Lung microvascular endothelial cell (primary cell): ENCODE results near the gene SLC25A29. TPM values are rescaled to one million over a fixed set of nuclear protein-coding genes. Genes with fewer than 3 reads are reported as not detected.
A peak's percentile ranks its signal among the peaks of the same experiment; 100 is the strongest.

Source experiments
- DNase-seq, 2 donors: peaks; one replicate each; pipeline versions ENCODE4 v3.0.0 to v3.0.0-alpha.2; 2010; ENCODE audit warnings: low read depth in 2 of 2
- total RNA-seq: library from RNA; depleted of rRNA; stranded (reverse); fragments of >200 nt; gene quantifications from 2 replicates; pipeline ENCODE4 v1.2.1, GENCODE V29; 2014

The SLC25A29 gene
- total RNA-seq, 1 donor from 2014 or later = 70.0 TPM

DNA sequence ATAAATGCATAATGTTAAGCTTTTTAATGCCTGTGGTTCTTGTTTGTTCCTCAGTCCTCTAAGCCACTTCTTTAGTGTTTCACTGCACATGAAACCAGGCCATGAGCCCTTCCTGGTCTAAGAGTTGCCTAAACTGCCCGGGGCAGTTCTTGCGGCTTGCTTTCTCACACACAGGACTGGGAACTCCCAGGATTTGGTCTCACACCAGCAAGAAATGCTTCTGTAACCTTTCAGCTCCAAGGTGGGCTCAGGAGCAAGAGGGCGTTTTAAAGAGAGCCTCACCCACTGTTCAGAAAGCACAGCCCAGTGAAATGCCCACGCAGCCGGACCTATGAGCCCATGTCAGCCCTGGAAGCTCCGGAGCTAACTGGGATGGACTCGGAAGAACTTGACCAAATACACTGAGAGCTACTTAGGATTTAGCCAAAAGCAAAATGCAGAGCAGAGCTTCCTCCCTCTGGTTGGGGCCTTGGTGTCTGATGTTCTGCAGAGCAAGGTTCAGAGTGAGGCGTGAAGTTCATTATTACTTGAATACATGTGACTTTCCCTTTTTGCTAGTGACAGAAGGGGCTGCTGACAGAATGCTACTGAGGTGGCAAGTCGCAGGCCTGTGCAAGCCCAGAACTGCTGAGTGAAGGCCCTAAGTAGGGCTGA lies 23.4 kb downstream of the SLC25A29 start:
- no peak for DNase-seq

DNA sequence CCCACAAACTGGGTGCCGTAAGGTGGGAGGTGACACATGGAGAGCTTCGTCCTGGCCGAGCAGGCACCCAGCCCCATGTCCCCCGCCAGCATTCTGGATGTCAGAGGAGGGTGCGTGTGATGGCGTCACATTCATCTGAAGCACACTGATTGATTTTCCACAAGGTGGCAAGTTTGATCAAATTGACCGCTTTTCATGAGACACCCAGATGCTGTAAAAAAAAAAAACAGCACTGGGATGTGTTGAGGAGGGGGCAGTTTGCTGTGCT lies 24.2 kb downstream of the SLC25A29 start:
- no peak for DNase-seq

DNA sequence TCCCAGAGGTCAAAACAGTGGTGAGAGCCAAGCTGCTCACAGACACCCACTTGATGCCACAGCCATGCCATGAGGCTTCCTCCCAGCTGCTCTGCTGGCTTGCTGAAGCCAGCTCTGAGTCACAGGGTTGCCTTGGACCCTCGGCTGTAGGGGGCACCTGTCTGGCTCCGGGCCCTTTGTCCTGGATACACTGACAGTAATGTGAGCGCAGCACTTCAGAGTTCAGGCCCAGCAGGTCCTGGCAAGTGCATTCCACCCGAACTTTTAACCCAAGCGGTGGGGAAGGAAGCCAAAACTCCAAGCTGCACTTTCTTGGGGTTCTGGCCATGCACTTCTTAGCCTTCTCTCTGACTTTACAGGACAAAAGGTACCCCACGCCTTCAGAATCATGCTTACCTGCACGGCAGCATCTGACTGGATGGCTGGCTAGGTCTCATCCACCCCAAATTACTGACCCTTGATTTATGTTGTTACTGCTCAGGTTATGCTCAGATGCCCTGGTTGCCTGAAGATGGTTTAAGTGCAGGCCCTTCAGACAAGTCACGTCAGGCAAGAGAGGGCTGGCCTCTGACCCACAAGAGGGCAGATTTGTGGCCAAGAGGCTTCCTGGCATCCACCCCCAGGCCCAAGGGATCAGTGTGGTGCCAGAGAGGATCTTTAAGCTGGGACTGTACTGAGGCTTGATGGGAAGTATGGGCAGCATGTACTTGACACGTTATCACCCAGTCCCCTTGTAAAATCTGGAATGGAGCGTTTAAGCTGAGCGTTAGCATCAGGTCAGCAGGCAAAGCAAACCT lies 24.8 kb downstream of the SLC25A29 start:
- no peak for DNase-seq

DNA sequence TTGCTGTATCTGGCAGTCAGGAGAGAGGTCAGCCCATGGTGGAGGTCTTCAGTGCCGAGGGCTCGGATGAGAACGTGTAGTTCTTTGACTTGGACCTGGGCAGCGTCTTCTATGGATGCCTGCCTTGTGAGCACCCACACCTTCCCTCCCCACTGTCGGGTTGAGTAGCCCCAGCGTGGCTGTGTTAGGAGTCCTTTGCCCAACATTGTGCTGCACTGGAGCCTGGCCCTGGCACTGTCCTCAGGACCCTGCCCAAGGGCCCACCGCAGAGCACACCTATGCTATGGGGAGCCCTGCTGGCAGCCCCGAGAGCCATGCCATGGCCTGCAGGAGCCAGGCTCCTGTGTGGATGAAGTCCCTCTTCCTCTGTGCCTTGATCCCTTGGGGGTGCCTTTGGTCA lies 26.7 kb downstream of the SLC25A29 start:
- DNase-seq = no peak

DNA sequence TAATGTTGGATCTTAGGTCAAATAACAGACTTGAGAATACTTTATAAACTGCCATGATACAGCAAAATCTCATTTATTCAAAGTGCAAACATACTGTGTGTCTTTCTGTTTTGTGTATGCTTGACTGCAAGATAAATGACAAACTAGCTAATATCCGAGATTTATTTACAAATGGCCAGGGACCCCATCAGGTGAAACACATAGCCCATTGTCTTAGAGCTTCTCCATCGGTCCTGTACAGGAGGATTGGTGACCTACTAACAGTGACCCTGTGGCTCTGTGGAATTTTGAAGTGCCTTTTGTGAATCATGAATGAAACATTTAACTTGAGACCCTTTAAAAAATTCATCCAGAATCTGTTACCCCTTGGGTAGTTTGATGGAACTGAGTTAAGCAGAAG lies 27.1 kb downstream of the SLC25A29 start:
- no peak for DNase-seq

DNA sequence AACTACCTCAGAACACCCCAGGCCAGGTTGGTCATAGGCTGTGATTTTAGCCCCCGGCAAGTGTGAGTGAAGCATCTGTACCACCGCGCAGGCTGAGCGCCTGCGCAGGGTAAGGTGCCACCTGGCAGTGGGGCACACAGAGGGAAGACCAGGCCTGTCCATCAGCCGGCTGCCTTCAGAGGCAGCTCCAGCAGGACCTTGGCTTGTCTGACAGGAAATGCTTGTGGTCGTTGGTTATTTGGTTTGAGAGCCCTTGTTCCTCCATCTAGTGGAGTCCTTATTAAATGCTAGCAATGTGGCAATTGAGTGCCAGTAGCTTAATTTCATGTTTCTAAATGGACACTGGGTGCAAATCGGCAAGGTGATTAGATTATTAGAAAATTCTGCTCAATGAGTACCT lies 27.5 kb downstream of the SLC25A29 start:
- DNase-seq = peak in 1 of 2 donors; percentile 74

DNA sequence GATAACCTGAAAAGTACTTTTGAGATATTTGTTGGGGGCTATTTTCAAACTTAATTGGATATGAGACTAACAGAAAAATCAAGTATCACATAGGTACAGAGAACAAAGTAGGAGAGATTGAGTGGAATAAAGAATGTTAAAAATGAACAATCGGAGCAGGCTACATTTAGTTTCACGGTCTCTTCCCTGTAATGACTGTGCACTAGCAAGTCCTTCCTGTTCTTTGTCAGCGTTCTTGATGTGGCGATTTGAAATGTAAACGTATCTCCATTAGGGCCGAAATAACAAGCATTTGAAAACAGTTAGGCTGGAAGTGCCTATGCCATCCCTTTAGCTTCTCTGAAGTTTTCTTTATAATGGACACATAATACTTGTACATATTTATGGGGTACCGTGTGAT lies 31.0 kb downstream of the SLC25A29 start:
- peak in 1 of 2 donors; percentile 60 for DNase-seq

DNA sequence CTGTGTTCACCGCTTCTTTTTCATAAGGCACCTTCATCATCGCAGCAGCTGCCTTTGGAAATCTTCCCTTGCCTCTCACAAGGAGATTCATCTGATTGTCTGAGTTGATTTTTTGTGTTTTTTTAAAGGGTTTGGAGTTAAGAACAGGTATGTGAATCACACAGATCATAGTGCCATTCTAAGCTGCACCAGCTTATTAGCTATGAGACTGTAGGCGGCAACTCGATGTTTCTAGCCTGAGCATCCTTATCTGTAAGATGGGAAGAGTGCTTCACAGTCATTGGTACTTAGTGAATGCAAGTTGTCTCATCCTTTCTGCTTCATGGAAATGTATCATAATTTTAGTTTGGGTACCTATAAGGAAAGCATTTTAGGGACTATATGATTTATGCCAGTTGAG lies 32.0 kb downstream of the SLC25A29 start:
- no peak for DNase-seq

DNA sequence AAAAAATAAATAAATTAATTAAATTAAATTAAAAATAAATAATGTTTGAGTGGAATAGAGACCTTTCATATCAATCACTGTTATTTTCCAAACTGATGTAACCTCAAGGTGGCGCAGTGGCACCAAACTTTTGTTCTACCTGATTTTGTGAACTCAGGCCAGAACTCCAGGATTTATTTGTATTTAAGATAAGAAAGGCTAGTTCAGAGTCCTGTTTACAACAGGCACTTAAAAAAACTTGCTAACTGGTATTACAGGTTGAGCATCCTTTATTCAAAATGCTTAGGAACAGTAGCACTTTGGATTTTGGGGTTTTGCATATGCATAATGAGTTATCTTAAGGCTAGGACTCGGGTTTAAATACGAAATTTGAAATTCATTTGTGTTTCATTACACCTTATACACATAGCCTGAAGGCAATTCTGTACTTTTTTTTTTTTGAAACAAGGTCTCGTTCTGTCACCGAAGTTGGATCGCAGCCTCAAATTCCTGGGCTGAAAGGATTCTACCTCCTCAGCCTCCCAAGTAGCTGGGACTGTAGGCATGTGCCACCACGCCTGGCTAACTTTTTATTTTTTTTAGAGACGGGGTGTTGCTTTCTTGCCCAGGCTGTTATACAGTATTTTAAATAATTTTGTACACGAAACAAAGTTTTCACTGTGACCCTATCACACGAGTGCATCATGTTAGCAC lies 34.9 kb downstream of the SLC25A29 start:
- peak; percentile 53 to 68 for DNase-seq

DNA sequence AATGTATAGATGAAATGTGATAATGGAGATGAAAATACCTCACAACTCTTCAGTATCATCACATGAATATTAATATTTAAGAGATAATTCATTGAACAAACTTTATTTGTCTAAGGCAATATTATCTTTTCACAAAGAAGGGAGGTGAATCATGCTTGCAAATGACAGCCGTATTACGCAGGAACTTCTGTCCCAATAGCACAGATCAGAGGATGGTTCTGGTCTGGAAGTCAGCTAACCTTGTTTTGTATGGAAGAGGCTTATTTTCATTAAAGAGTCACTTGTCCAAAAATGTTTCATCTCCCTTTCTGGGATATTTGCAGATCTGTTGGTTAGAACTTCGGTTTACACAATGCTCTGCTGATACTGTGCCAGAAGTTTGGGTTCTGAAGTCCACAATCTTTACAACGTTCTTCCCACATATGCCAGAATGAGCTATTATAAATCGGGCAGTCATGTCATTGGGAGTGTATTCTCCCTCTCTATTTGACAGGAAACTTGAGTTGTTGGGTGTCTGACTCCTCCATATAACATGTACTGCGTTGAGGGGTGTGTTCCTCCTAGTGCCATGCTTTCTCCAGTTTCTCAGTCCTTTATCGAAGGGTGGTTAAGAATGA lies 37.5 kb downstream of the SLC25A29 start:
- DNase-seq = no peak

DNA sequence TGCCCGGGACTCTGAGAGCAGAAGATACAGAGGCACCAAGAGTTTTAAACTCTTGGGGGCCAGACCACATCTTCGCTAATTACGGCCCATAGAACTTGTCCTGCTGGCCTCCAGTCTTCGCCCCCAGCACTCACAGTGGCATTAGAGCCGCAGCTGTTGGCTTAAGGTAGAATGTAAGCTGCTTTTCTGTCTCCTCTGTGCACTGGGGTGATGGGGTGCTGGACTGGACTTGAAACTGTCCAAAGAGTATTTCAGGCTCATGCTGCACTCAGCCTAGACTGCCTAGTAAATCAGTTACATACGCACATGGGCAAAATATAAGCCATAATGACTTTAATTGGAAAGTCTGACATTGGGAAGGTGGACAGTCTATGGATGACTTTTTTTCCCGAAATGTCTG lies 38.3 kb downstream of the SLC25A29 start:
- no peak for DNase-seq

DNA sequence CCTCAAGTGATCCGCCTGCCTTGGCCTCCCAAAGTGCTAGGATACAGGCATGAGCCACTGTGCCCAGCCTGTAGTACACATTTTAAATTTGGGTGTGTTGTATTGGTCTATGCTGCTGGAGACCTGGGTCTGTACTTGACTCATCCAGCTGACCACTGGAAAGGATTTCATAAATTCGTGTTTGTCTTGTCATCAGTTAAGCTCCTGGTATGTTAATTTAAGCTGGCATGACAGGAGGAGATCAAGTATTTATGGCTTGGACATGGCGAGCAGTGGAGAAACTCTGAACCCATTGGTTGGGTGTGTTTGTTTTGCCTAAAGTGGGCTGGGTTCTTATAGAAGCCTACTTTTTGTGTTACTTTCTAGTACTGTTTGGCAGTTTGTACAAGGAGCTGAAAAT lies 43.1 kb downstream of the SLC25A29 start:
- DNase-seq = no peak

DNA sequence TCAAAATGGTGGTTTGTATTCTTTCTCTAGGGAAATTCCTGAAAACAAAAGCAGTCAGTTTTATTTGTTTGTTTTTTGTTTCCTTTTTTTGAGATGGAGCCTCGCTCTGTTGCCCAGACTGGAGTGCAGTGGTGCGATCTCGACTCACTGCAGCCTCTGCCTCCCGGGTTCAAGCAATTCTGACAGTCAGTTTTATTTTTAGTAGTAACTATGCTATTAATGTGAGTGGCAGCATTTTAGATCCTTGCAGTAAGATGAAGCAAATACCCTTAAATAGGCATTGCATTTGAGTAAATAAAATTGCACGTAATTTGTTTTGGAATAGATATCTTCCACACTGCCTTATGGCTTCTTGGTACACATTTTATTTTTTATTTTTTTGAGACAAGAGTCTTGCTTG lies 43.7 kb downstream of the SLC25A29 start:
- no peak for DNase-seq

DNA sequence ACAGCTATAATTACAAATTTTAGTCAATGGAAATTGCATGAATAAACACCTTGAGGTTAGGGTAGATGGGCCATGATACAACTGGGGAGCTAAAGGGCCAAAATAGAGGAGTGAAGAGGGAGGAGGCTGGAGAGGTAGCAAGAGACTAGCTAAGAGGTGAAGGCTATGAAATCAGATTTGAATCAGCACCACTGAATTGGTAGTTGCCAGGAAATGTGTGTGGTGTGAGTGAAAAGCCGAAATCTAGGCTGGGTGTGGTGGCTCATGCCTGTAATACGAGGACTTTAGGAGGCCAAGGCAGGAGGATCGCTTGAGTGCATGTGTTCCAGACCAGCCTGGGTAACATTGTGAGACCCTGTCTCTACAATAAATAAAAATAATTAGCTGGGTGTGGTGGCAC lies 44.6 kb downstream of the SLC25A29 start:
- no peak for DNase-seq

DNA sequence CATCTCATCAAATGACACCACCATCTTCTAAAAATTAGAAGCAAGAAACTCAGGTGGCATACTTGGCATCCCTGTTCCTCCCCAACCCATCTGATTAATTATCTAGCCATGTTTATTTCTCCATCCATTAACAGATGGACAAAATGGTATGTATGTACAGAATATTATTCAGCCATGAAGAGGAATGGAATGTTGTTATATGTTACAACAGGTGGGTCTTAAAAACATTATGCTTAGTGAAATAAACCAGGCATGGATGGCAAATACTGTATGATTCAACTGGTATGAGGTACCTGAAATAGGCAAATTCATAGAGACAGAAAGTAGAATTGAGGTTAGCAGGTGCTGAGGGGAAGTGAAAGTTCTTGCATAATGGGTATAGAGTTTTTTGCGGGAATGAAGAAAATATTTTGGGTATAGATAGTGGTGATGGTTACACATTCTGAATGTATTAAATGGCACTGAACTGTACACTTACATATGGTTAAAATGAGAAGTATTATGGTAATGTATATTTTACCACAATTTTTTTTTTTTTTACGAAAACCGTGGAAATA lies 49.8 kb downstream of the SLC25A29 start:
- DNase-seq = no peak

DNA sequence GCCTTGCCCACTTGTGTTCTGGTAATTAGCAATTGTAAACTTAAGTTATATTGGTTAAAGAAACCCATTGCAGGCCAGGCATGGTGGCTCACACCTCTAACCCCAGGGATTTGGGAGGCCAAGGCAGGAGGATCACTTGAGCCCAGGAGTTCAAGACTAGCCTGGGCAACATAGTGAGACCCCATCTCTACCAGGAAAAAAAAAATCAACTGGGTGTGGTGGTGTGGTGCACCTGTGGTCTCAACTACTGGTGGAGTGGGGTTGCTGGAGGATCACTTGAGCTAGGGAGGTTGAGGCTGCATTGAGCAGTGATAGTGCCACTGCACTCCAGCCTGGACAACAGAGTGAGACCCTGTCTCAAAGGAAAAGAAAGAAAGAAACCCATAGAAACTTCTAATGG lies 53.6 kb downstream of the SLC25A29 start:
- no peak for DNase-seq

DNA sequence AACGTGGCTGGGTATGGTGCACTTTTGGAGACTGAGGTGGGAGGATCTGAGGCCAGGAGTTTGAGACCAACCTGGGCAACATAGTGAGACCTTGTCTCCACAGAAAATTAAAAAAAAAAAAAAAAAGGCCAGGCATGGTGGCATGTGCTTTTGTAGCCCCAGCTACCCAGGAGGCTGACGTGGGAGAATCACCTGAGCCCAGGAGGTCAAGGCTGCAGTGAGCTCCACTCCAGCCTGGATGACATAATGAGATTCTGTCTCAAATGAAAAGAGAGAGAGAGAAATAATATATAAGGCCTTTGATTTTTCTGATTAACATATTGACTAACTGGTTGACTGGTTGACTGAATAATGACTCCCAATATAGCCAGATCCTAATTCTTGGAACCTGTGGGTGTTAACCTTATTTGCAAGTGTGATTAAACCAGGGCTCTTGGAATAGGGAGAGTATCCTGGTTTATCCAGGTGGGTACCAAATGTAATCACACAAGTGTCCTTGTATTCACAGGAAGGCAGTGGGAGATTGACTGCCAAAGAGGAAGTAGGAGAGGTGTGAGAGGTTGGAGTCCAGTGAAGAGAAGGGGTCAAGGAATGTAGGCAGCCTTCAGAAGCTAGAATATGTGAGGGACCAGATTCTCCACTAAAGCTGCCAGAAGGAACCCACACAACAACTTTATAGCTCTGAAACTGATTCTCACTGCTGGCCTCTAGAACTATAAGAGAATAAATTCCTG lies 55.3 kb downstream of the SLC25A29 start:
- DNase-seq = no peak

DNA sequence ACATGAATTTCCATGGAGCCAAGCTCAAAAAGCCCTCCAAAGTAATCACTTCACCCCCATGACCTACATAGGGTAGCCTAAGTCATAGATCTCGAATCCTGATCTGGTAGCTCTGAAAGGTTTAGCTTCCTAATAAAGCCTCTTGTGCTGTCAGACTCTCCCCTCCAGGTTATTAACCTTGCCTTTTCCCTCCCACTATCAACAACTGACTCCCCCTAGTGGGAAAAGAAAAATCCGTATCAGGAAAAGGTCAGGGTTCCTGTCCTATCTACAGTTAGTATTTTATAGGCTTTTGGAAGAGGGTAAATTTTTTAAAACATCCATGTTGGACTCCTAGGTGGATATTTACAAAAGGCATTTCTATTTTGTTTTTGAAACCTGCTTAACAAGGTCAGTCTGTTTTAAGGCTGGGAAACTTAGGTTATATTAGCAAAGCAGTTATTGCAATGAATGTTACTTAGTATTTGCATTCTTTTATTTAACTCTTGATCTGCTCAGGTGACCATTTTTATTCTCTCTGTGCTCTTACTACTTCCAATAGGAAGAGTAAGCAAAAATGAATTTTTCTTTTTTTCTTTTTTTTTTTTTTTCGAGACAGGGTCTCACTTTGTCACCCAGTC lies 59.3 kb downstream of the SLC25A29 start:
- DNase-seq = peak; percentile 54 to 65

DNA sequence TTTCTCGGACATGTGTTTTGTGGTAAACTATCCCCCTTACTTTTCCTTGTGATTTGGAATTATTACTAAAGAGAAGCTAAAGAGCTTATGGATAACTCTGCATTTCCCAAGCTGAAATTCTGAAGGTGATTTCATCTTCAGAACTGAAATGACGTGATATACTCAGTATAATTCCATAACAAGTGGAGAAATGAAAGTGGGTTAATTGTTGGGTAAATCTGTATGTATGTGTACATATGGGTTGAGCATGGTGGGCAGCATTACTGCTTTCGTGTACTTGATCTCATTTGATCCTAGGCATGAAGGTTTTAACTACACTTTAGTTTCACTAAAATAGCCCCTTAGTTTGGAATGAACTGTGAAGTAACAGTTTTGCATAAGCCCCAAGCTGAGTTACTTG lies 63.2 kb downstream of the SLC25A29 start:
- DNase-seq = no peak

DNA sequence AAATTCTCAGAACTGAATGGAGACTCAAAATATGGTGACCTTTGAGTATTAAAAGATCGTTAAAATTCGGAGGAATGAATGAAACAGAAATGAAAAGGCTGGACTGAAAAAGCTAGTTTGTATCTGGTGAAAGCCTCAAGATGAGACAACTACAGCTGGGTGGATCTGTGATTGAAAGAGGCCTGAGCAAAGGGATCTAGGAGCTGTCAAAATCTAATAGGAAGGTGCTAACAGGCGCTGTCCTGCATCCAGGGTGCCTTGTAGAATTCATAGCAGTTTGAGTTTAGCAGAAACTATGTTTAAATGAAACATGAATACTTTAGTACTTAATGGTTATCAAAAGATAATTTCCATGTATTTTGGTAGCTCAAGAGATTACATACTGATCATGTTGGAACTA lies 65.0 kb downstream of the SLC25A29 start:
- DNase-seq = no peak
